KMS-11 (cell line): Measurements from ENCODE around the gene ZRANB3.
"Not testable (repeated sequence)": the region's sequence is repeated elsewhere in the genome, so short reads cannot be mapped to it uniquely, and the experiment has no call there.

Source experiments
- H2AFZ ChIP-seq: fragments of 200-600 bp; sonication (generic); 2 replicates; pipeline ENCODE4 v1.6.1; 2016; ENCODE audit warnings: antibody characterized with exemption, mixed run types, low read depth
- H3K27ac ChIP-seq: fragments of 200-600 bp; sonication (generic); 2 replicates; pipeline ENCODE4 v1.6.1; 2016; ENCODE audit warnings: mild to moderate bottlenecking, mixed run types
- H3K27me3 ChIP-seq: fragments of 200-600 bp; sonication (generic); 2 replicates; pipeline ENCODE4 v1.6.1; 2017; ENCODE audit warnings: mild to moderate bottlenecking, low read depth, mixed run types, moderate library complexity; ENCODE audit not compliant: insufficient read depth
- H3K36me3 ChIP-seq: fragments of 200-600 bp; sonication (generic); 2 replicates; pipeline ENCODE4 v1.6.1; 2017; ENCODE audit warnings: mild to moderate bottlenecking, mixed run types; ENCODE audit not compliant: insufficient read depth
- H3K4me1 ChIP-seq: fragments of 200-600 bp; sonication (generic); 2 replicates; pipeline ENCODE4 v1.6.1; 2016; ENCODE audit warnings: mild to moderate bottlenecking, low read depth, mixed run types; ENCODE audit not compliant: poor library complexity, severe bottlenecking
- H3K4me2 ChIP-seq: fragments of 200-600 bp; sonication (generic); 2 replicates; pipeline ENCODE4 v1.7.0; 2016; ENCODE audit warnings: mild to moderate bottlenecking, mixed run types
- H3K4me3 ChIP-seq: fragments of 200-600 bp; sonication (generic); IDR thresholded peaks from 2 replicates; pipeline ENCODE4 v1.6.1; 2017; ENCODE audit warnings: low read depth, low read length, mixed read lengths; ENCODE audit not compliant: insufficient read depth
- H3K79me2 ChIP-seq: fragments of 200-600 bp; sonication (generic); 2 replicates; pipeline ENCODE4 v1.6.1; 2016; ENCODE audit warnings: low read depth, mixed run types; ENCODE audit not compliant: insufficient read depth
- H3K9ac ChIP-seq: fragments of 200-600 bp; sonication (generic); 2 replicates; pipeline ENCODE4 v1.6.1; 2016; ENCODE audit warnings: mild to moderate bottlenecking, mixed run types
- H4K20me1 ChIP-seq: fragments of 200-600 bp; sonication (generic); 2 replicates; pipeline ENCODE4 v1.6.1; 2016; ENCODE audit warnings: mild to moderate bottlenecking, mixed run types; ENCODE audit not compliant: insufficient read depth
- TF ChIP-seq, protein P1 (sequence below): fragments of 200-600 bp; sonication (generic); conservative IDR thresholded peaks from 2 replicates; pipeline ENCODE4 v1.6.1; 2017; ENCODE audit warnings: low read depth, mild to moderate bottlenecking, antibody characterized with exemption, low read length, moderate library complexity, mixed read lengths

The ZRANB3 gene

DNA sequence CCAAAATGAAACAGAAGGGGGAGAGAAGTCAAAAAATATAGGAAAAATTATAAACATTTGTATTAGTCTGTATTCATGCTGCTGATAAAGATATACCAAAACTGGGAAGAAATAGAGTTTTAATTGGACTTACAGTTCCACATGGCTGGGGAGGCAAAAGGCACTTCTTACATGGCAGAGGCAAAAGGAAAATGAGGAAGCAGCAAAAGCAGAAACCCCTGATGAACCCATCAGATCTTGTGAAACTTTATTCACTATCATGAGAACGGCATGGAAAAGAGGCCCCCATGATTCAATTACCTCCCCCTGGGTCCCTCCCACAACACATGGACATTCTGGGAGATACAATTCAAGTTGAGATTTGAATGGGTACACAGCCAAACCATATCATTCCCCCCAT, 79.1 kb downstream of the ZRANB3 start:
- no peaks in the 10 kb centered on the region for H3K27me3 ChIP-seq
- no peaks in the 10 kb centered on the region for H3K36me3 ChIP-seq

GRCh38 chr2:135443013-135443412, 88.0 kb downstream of the ZRANB3 start:
- not testable (repeated sequence) for H3K79me2 ChIP-seq, H3K4me3 ChIP-seq, H3K9ac ChIP-seq, H4K20me1 ChIP-seq, H3K27ac ChIP-seq, H3K4me1 ChIP-seq, H3K27me3 ChIP-seq, H2AFZ ChIP-seq, H3K36me3 ChIP-seq, H3K4me2 ChIP-seq

More for the DNA sequence above, 79.1 kb downstream of the ZRANB3 start:
- no peak overlapping the region for H2AFZ ChIP-seq
- TF ChIP-seq, protein P1, sequence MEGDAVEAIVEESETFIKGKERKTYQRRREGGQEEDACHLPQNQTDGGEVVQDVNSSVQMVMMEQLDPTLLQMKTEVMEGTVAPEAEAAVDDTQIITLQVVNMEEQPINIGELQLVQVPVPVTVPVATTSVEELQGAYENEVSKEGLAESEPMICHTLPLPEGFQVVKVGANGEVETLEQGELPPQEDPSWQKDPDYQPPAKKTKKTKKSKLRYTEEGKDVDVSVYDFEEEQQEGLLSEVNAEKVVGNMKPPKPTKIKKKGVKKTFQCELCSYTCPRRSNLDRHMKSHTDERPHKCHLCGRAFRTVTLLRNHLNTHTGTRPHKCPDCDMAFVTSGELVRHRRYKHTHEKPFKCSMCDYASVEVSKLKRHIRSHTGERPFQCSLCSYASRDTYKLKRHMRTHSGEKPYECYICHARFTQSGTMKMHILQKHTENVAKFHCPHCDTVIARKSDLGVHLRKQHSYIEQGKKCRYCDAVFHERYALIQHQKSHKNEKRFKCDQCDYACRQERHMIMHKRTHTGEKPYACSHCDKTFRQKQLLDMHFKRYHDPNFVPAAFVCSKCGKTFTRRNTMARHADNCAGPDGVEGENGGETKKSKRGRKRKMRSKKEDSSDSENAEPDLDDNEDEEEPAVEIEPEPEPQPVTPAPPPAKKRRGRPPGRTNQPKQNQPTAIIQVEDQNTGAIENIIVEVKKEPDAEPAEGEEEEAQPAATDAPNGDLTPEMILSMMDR = no peak
- no peak overlapping the region for H3K9ac ChIP-seq
- H3K4me3 ChIP-seq = no peak overlapping the region
- H3K4me2 ChIP-seq = no peak overlapping the region
- no peaks in the 10 kb centered on the region for H4K20me1 ChIP-seq
- H3K27ac ChIP-seq = no peak overlapping the region
- H3K4me1 ChIP-seq = no peaks in the 10 kb centered on the region
- H3K79me2 ChIP-seq = no peaks in the 10 kb centered on the region

GRCh38 chr2:135435155-135435554, 95.9 kb downstream of the ZRANB3 start:
- not testable (repeated sequence) for H3K27ac ChIP-seq, H4K20me1 ChIP-seq

DNA sequence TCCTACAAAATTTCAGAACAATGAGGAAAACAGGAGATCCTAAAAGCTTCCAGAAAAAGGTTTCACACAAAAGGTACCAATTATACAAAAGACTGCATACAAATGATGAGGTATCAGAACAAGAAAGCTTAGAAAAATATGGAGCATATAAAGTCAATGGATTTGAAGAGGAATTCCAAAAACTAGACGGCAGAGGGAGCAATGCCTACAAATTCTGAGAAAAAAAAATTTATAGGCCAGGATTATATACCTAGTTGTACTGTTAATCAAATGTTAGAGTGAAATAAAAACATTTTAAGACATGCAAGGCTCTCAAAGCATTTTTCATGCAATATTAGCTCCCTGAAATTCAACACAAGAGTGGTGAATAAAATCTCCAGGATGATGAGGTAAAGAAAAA, 106.2 kb downstream of the ZRANB3 start:
- Histone ChIP-seq H3K9ac (no peak overlapping the region), H3K27ac (no peak overlapping the region), H2AFZ (no peak overlapping the region), H3K4me3 (no peak overlapping the region), H3K79me2 (no peaks in the 10 kb centered on the region), H3K36me3 (no peaks in the 10 kb centered on the region), H3K4me2 (no peak overlapping the region), H4K20me1 (no peaks in the 10 kb centered on the region), H3K4me1 (no peaks in the 10 kb centered on the region), H3K27me3 (no peaks in the 10 kb centered on the region)
- TF ChIP-seq, protein P1 = no peak

More at GRCh38 chr2:135435155-135435554, 95.9 kb downstream of the ZRANB3 start:
- not testable (repeated sequence) for H3K4me1 ChIP-seq, H3K79me2 ChIP-seq, H3K4me2 ChIP-seq, H3K4me3 ChIP-seq, H2AFZ ChIP-seq, H3K36me3 ChIP-seq, H3K27me3 ChIP-seq, H3K9ac ChIP-seq

- TF ChIP-seq, protein P1 = no peak
- H3K79me2 ChIP-seq = no peaks in the 10 kb centered on the region
- no peak overlapping the region for H3K27ac ChIP-seq
- H3K4me1 ChIP-seq = no peaks in the 10 kb centered on the region
- H3K36me3 ChIP-seq = no peaks in the 10 kb centered on the region
- H3K9ac ChIP-seq = no peak overlapping the region
- H3K4me2 ChIP-seq = no peak overlapping the region
- H3K27me3 ChIP-seq = no peaks in the 10 kb centered on the region
- no peak overlapping the region for H3K4me3 ChIP-seq
- no peak overlapping the region for H2AFZ ChIP-seq
- H4K20me1 ChIP-seq = no peaks in the 10 kb centered on the region
These were observed 108.1 kb downstream of the ZRANB3 start for GRCh38 chr2:135422898-135423297.
